K562 (cell line): ENCODE data around the gene NSMF. TPM values are rescaled to one million over a fixed set of nuclear protein-coding genes. Genes with fewer than 3 reads are reported as not detected.
A peak's percentile ranks its signal among the peaks of the same experiment; 100 is the strongest.

Experiments used
- ATF2 ChIP-seq: sonication (generic); formaldehyde crosslinking; IDR thresholded peaks from 2 replicates; pipeline ENCODE4 v1.8.1; 2022; ENCODE audit warnings: missing genetic modification reagents
- BMI1 ChIP-seq: fragments of 150-350 bp; IDR thresholded peaks from 2 replicates; pipeline ENCODE4 v1.6.1; 2014; ENCODE audit warnings: low read length
- BRCA1 ChIP-seq, 2 experiments: fragments of 450-650 bp in 1 of 2; sonication (generic) in 1 of 2; formaldehyde crosslinking in 1 of 2; IDR thresholded peaks; 2 replicates each; pipeline versions ENCODE4 v1.5.0 to v1.6.1; 2017 to 2020; ENCODE audit warnings: mild to moderate bottlenecking in 1 of 2, missing genetic modification reagents in 1 of 2
- CREB1 ChIP-seq, 2 experiments: sonication (generic) in 1 of 2; formaldehyde crosslinking in 1 of 2; IDR thresholded peaks; 2 replicates each; pipeline versions ENCODE4 v1.6.1 to v1.8.0; 2012 to 2022; ENCODE audit warnings: inconsistent platforms in 1 of 2, mild to moderate bottlenecking in 1 of 2, missing genetic modification reagents in 1 of 2, moderate library complexity in 1 of 2
- DACH1 ChIP-seq: fragments of 450-650 bp; IDR thresholded peaks from 2 replicates; pipeline ENCODE4 v1.6.1; 2018; ENCODE audit not compliant: partially characterized antibody
- DLX4 ChIP-seq: fragments of 250-450 bp; sonication (Bioruptor Pico); IDR thresholded peaks from 2 replicates; pipeline ENCODE4 v1.6.1; 2021; ENCODE audit warnings: mild to moderate bottlenecking
- FOXP4 ChIP-seq: sonication (generic); formaldehyde crosslinking; IDR thresholded peaks from 2 replicates; pipeline ENCODE4 v1.8.0; 2022; ENCODE audit warnings: mild to moderate bottlenecking, missing genetic modification reagents, borderline replicate concordance
- HMGN3 ChIP-seq: IDR thresholded peaks from 2 replicates; pipeline ENCODE4 v1.6.1; 2011; ENCODE audit warnings: borderline replicate concordance, low read depth, mild to moderate bottlenecking, mixed read lengths, low read length; ENCODE audit not compliant: insufficient read length; ENCODE audit errors: extremely low read depth
- ILK ChIP-seq: fragments of 450-650 bp; IDR thresholded peaks from 2 replicates; pipeline ENCODE4 v1.6.1; 2016; ENCODE audit warnings: missing genetic modification characterization, low read depth, mild to moderate bottlenecking, missing compliant biosample characterization, moderate library complexity, borderline replicate concordance
- LEF1 ChIP-seq: fragments of 450-650 bp; IDR thresholded peaks from 2 replicates; pipeline ENCODE4 v1.6.1; 2016; ENCODE audit warnings: mild to moderate bottlenecking
- MEF2A ChIP-seq: IDR thresholded peaks from 2 replicates; pipeline ENCODE4 v1.6.1; 2011; ENCODE audit warnings: low read depth, mild to moderate bottlenecking, low read length, moderate library complexity; ENCODE audit not compliant: control insufficient read depth
- NR4A1 ChIP-seq, 2 experiments: fragments of 250-450 bp in 1 of 2; fragments of 450-650 bp in 1 of 2; sonication (Bioruptor Pico) in 1 of 2; IDR thresholded peaks; 2 replicates each; pipeline versions ENCODE4 v1.4.0 to v1.6.1; 2016 to 2020; ENCODE audit warnings: mild to moderate bottlenecking in 2 of 2, missing compliant biosample characterization in 1 of 2, missing genetic modification characterization in 1 of 2, moderate library complexity in 1 of 2
- PHB2 ChIP-seq: fragments of 450-650 bp; IDR thresholded peaks from 2 replicates; pipeline ENCODE4 v1.6.1; 2017; ENCODE audit warnings: low read depth
- PHF8 ChIP-seq: fragments of 200-600 bp; sonication (generic); IDR thresholded peaks from 2 replicates; pipeline ENCODE4 v1.6.1; 2012; ENCODE audit warnings: mixed run types, mild to moderate bottlenecking, inconsistent platforms, low read length, moderate library complexity, borderline replicate concordance
- POU5F1 ChIP-seq: fragments of 150-350 bp; IDR thresholded peaks from 2 replicates; pipeline ENCODE4 v1.6.1; 2014; ENCODE audit warnings: borderline replicate concordance, low read length, low read depth, mild to moderate bottlenecking; ENCODE audit not compliant: partially characterized antibody
- RB1 ChIP-seq: fragments of 450-650 bp; IDR thresholded peaks from 2 replicates; pipeline ENCODE4 v1.6.1; 2017; ENCODE audit warnings: low read depth, mild to moderate bottlenecking
- RNF2 ChIP-seq: sonication (generic); IDR thresholded peaks from 2 replicates; pipeline ENCODE4 v1.6.1; 2016
- SNIP1 ChIP-seq: fragments of 450-650 bp; IDR thresholded peaks from 2 replicates; pipeline ENCODE4 v1.7.1; 2017; ENCODE audit warnings: low read depth, mild to moderate bottlenecking
- TARDBP ChIP-seq: fragments of 450-650 bp; IDR thresholded peaks from 2 replicates; pipeline ENCODE4 v1.6.1; 2016
- ZC3H11A ChIP-seq: IDR thresholded peaks from 2 replicates; pipeline ENCODE4 v1.6.1; 2012; ENCODE audit warnings: low read depth, low read length, improper control_type of control experiment
- ZNF143 ChIP-seq: sonication (generic); formaldehyde crosslinking; IDR thresholded peaks from 2 replicates; pipeline ENCODE4 v1.9.0; 2022; ENCODE audit warnings: mild to moderate bottlenecking, missing genetic modification reagents
- ZNF512 ChIP-seq: IDR thresholded peaks from 2 replicates; pipeline ENCODE4 v1.6.1; 2016; ENCODE audit warnings: missing genetic modification characterization, missing compliant biosample characterization
- ZNF76 ChIP-seq: fragments of 250-450 bp; sonication (Bioruptor Pico); IDR thresholded peaks from 2 replicates; pipeline ENCODE4 v1.4.0; 2020; ENCODE audit warnings: mild to moderate bottlenecking, moderate library complexity, borderline replicate concordance
- polyA plus RNA-seq, 8 experiments: library from polyadenylated mRNA; depleted of rRNA in 4 of 8; stranded (reverse) in 5 of 8; unstranded in 3 of 8; fragments of >200 nt; fragmentation: Nextera tagmentation in 2 of 8; fragmentation: Illumina TruSeq in 1 of 8; extraction: Ambion mirVana in 2 of 8; extraction: Trizol in 1 of 8; gene quantifications; 2 replicates each; pipeline versions ENCODE4 v1.2.1 to v1.2.3, GENCODE V29; 2011 to 2014; ENCODE audit warnings: inconsistent platforms in 1 of 8, missing spikeins in 1 of 8
- total RNA-seq, 7 experiments: library from RNA; depleted of rRNA in 6 of 7; stranded (reverse); fragments of >200 nt in 6 of 7; fragmentation: Illumina TruSeq in 2 of 7; extraction: Trizol in 2 of 7; gene quantifications; 2 replicates each; pipeline versions ENCODE4 v1.2.1 to v1.2.3, GENCODE V29; 2011 to 2021; ENCODE audit warnings: low replicate concordance in 1 of 7

NSMF gene
- total and polyA plus RNA-seq, 9 of the 15 experiments (the other 6 are each of a cell fraction or from before 2014, with no cell fraction given), result 0.20 to 82.7 (median 29.3) TPM

DNA sequence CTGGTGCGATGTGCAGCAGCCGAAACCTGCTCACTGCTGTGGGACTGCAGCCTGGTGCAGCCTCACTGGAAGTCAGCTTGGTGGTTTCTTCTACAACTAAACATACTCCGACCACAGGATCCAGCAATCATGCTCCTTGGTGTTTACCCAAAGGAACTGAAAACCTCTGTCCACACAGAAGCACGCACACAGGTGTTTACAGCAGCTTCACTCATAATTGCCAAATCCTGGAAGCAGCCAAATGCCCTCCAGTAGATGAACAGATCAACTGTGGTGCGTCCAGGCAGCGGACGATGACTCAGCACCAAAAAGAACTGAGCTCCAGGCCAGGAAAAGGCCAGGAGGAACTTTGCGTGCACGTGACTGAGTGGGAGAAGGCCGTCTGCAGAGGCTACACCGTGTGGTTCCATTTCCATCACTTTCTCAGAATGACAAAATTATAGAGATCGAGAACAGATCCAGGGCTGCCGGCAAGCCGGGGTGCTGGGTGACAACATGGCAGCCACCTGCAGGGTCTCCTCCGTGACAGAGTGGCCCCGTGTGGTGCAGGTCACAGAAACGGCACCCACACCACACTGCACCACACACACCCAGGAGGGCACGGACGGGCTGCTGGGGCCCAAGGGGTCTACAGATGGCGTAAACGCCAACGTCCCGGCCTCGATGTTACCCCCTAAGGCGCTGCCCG lies 23.1 kb upstream of the NSMF start (continued):
- no peak for TF ChIP-seq CREB1 (IDR thresholded peaks at IDR 0.05)
- TF ChIP-seq CREB1 (CRISPR knock-in tag; IDR thresholded peaks at IDR 0.05), result no peak
- no peak for TF ChIP-seq HMGN3
- TF ChIP-seq FOXP4 (CRISPR knock-in tag), result no peak
- TF ChIP-seq BMI1, result no peak
- TF ChIP-seq ATF2 (CRISPR knock-in tag), result no peak
- no peak for TF ChIP-seq ZNF512
- no peak for TF ChIP-seq DACH1
- 0 out of 2 replicates have a peak, but pooled peaks have one; percentile 20 for TF ChIP-seq ZNF76 (CRISPR knock-in tag)
- TF ChIP-seq ZC3H11A, result no peak
- TF ChIP-seq TARDBP, result no peak
- no peak for TF ChIP-seq ZNF143
- no peak for TF ChIP-seq PHF8
- TF ChIP-seq RNF2, result peak; percentile 75; the same call in 1 of the 2 replicates
- TF ChIP-seq NR4A1 (CRISPR knock-in tag; IDR thresholded peaks at IDR 0.05), result no peak
- TF ChIP-seq NR4A1 (tag; IDR thresholded peaks at IDR 0.05), result peak; percentile 79; the same call in 1 of the 2 replicates
- no peak for TF ChIP-seq RB1
- TF ChIP-seq POU5F1, result no peak
- no peak for TF ChIP-seq PHB2
- TF ChIP-seq SNIP1, result no peak
- TF ChIP-seq MEF2A, result no peak
- TF ChIP-seq DLX4 (CRISPR knock-in tag), result no peak
- TF ChIP-seq BRCA1 (IDR thresholded peaks at IDR 0.05), result no peak
- TF ChIP-seq BRCA1 (CRISPR knock-in tag; IDR thresholded peaks at IDR 0.05), result no peak
- TF ChIP-seq LEF1, result peak; percentile 84; the same call in 1 of the 2 replicates
- TF ChIP-seq ILK, result no peak
